ENCODE results near the gene CRB2.

CRB2 gene

GRCh38 chr9:123408313-123409262 lies 52.6 kb downstream of the CRB2 start:
- no peak for DNase-seq

GRCh38 chr9:123410281-123410910 lies 54.4 kb downstream of the CRB2 start:
- DNase-seq = no peak

- DNase-seq = no peak
Observed at GRCh38 chr9:123411191-123411590, 55.2 kb downstream of the CRB2 start.

- DNase-seq = no peak
Observed at GRCh38 chr9:123411636-123412035, 55.6 kb downstream of the CRB2 start.

GRCh38 chr9:123412171-123412820 lies 56.3 kb downstream of the CRB2 start:
- no peak for DNase-seq

GRCh38 chr9:123414204-123414603 lies 58.2 kb downstream of the CRB2 start:
- DNase-seq = no peak

GRCh38 chr9:123414936-123415930 lies 59.2 kb downstream of the CRB2 start:
- no peak for DNase-seq

GRCh38 chr9:123416176-123416575 lies 60.2 kb downstream of the CRB2 start:
- DNase-seq = no peak

- DNase-seq = no peak
Observed at GRCh38 chr9:123417289-123418051, 61.5 kb downstream of the CRB2 start.

GRCh38 chr9:123418052-123418430 lies 62.0 kb downstream of the CRB2 start:
- no peak for DNase-seq

- no peak for DNase-seq
Observed at GRCh38 chr9:123418506-123418905, 62.5 kb downstream of the CRB2 start.

GRCh38 chr9:123419091-123419490 lies 63.1 kb downstream of the CRB2 start:
- no peak for DNase-seq

GRCh38 chr9:123419721-123420591 lies 64.0 kb downstream of the CRB2 start:
- no peak for DNase-seq

- no peak for DNase-seq
Observed at GRCh38 chr9:123420592-123421111, 64.7 kb downstream of the CRB2 start.

- DNase-seq = no peak
Observed at GRCh38 chr9:123421186-123421585, 65.2 kb downstream of the CRB2 start.

- DNase-seq = no peak
Observed at GRCh38 chr9:123421801-123422455, 65.9 kb downstream of the CRB2 start.

GRCh38 chr9:123422635-123423310 lies 66.8 kb downstream of the CRB2 start:
- no peak for DNase-seq

GRCh38 chr9:123423311-123423640 lies 67.3 kb downstream of the CRB2 start:
- no peak for DNase-seq

GRCh38 chr9:123424131-123424530 lies 68.1 kb downstream of the CRB2 start:
- no peak for DNase-seq
